ENCODE data around the gene MRPL1.

DNA sequence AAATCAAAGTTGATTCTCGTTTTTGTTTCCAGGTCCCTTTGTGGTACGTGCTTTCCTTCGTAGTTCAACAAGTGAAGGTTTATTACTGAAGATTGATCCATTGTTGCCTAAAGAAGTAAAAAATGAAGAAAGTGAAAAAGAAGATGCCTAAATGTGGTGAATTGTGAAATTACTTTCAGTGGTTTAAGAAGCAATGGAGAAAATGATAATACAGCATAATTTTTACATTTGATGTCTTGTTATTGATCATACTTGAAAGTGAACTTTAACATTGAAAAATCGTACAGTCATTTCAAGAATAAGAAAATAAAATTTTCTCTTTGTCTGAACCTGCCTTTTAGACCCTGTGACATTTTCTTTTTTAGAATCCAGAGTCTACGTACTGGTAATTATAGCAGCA, 89.8 kb downstream of the MRPL1 start:
- TF ChIP-seq, protein P1, sequence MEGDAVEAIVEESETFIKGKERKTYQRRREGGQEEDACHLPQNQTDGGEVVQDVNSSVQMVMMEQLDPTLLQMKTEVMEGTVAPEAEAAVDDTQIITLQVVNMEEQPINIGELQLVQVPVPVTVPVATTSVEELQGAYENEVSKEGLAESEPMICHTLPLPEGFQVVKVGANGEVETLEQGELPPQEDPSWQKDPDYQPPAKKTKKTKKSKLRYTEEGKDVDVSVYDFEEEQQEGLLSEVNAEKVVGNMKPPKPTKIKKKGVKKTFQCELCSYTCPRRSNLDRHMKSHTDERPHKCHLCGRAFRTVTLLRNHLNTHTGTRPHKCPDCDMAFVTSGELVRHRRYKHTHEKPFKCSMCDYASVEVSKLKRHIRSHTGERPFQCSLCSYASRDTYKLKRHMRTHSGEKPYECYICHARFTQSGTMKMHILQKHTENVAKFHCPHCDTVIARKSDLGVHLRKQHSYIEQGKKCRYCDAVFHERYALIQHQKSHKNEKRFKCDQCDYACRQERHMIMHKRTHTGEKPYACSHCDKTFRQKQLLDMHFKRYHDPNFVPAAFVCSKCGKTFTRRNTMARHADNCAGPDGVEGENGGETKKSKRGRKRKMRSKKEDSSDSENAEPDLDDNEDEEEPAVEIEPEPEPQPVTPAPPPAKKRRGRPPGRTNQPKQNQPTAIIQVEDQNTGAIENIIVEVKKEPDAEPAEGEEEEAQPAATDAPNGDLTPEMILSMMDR (IDR thresholded peaks at IDR 0.05), result no peak
- TF ChIP-seq POLR2A (IDR thresholded peaks at IDR 0.05), result no peak
